Cerebellar nuclear complex (tissue), 1 donor: Measurements from ENCODE around the gene CDC6.
A peak's percentile ranks its signal among the peaks of the same experiment; 100 is the strongest.

ENCODE experiments used
- DNase-seq, 2 experiments: peaks; one replicate each; lab custom pipeline; 2025; lab: John Stamatoyannopoulos, UW

CDC6 gene

GRCh38 chr17:40312131-40312731, 24.6 kb downstream of the CDC6 start:
- no peak for DNase-seq

- no peak for DNase-seq
Observed at GRCh38 chr17:40312893-40313667, 25.4 kb downstream of the CDC6 start.

GRCh38 chr17:40313668-40314583, 26.2 kb downstream of the CDC6 start:
- no peak for DNase-seq

- no peak for DNase-seq
Observed at GRCh38 chr17:40314584-40314956, 26.9 kb downstream of the CDC6 start.

- DNase-seq: no peak
Observed at GRCh38 chr17:40315206-40315605, 27.5 kb downstream of the CDC6 start.

GRCh38 chr17:40315678-40316570, 28.2 kb downstream of the CDC6 start:
- no peak for DNase-seq

- no peak for DNase-seq
Observed at GRCh38 chr17:40316571-40317344, 29.1 kb downstream of the CDC6 start.

GRCh38 chr17:40317345-40317873, 29.7 kb downstream of the CDC6 start:
- no peak for DNase-seq

- DNase-seq: peak; percentile 74 to 89
Observed at GRCh38 chr17:40317880-40318829, 30.5 kb downstream of the CDC6 start.

GRCh38 chr17:40318830-40319391, 31.2 kb downstream of the CDC6 start:
- no peak for DNase-seq

- DNase-seq: no peak
Observed at GRCh38 chr17:40319651-40320540, 32.2 kb downstream of the CDC6 start.

- no peak for DNase-seq
Observed at GRCh38 chr17:40320756-40321523, 33.3 kb downstream of the CDC6 start.

- no peak for DNase-seq
Observed at GRCh38 chr17:40321524-40321929, 33.8 kb downstream of the CDC6 start.

- peak in 1 of 2 experiments; percentile 27 for DNase-seq
Observed at GRCh38 chr17:40321961-40322357, 34.3 kb downstream of the CDC6 start.

- DNase-seq: no peak
Observed at GRCh38 chr17:40322358-40323315, 35.0 kb downstream of the CDC6 start.
